Heart right ventricle (tissue), 16 donors: Measurements from ENCODE around the gene OGFR. TPM values are rescaled to one million over a fixed set of nuclear protein-coding genes. Genes with fewer than 3 reads are reported as not detected.

Experiments
- ATAC-seq, 8 donors: fragments of 200-7000 bp; cut with Tn5 transposase; one replicate each; pipeline ENCODE4 v1.9.1; 2020; ENCODE audit warnings: mild to moderate bottlenecking in 8 of 8, moderate library complexity in 8 of 8, moderate number of reproducible peaks in 1 of 8
- DNase-seq, 2 donors: peaks; one replicate each; pipeline ENCODE4 v3.0.0-alpha.2; 2020
- H3K27ac ChIP-seq, 10 donors: fragments of 200-600 bp; sonication (generic) in 2 of 10; one replicate each; pipeline versions ENCODE4 v1.5.0 to v1.8.0; 2020 to 2022; ENCODE audit warnings: mild to moderate bottlenecking in 3 of 10
- H3K27me3 ChIP-seq, 7 donors: fragments of 200-600 bp; one replicate each; pipeline ENCODE4 v1.8.0; 2021 to 2022; ENCODE audit warnings: mild to moderate bottlenecking in 2 of 7
- H3K36me3 ChIP-seq, 9 donors: fragments of 200-600 bp; sonication (generic) in 1 of 9; one replicate each; pipeline versions ENCODE4 v1.5.0 to v1.8.0; 2020 to 2022; ENCODE audit warnings: mild to moderate bottlenecking in 2 of 9
- H3K4me1 ChIP-seq, 9 donors: fragments of 200-600 bp; sonication (generic) in 1 of 9; one replicate each; pipeline versions ENCODE4 v1.5.0 to v1.8.0; 2020 to 2022; ENCODE audit warnings: mild to moderate bottlenecking in 4 of 9
- H3K4me3 ChIP-seq, 10 donors: fragments of 200-600 bp; sonication (generic) in 2 of 10; one replicate each; pipeline versions ENCODE4 v1.5.0 to v1.8.0; 2020 to 2022; ENCODE audit warnings: mild to moderate bottlenecking in 7 of 10, moderate library complexity in 2 of 10
- H3K9me3 ChIP-seq, 11 donors: fragments of 200-600 bp in 10 of 11; sonication (generic) in 2 of 11; one replicate each; pipeline versions ENCODE4 v1.5.0 to v1.8.0; 2013 to 2022; ENCODE audit warnings: mild to moderate bottlenecking in 2 of 11, control low read depth in 1 of 11, moderate library complexity in 1 of 11
- WGBS, 2 donors: extraction: QIAGEN DNeasy Blood & Tissue Kit; methylation state at CpG; one replicate each; pipeline ENCODE4 v1.1.7; 2013; ENCODE audit warnings: inconsistent platforms in 1 of 2; 5-methylcytosine and 5-hydroxymethylcytosine counted together
- intact Hi-C, 10 donors: fragments of 100-400 bp; cut with DNase I; formaldehyde crosslinking; loops; one replicate each; pipeline versions ENCODE4 v1.11.1 to v1.14.2; 2022
- polyA plus RNA-seq, 2 donors: library from polyadenylated mRNA; stranded (reverse); fragments of 200-250 nt; gene quantifications; one replicate each; pipeline ENCODE4 v1.2.3, GENCODE V29; 2013
- total RNA-seq, 10 donors: library from RNA; stranded (reverse); fragmentation: NEBNext Ultra II Directional in 3 of 10; extraction: Animal tissue kit (Norgen Biotek cat#: 25700) in 3 of 10; gene quantifications; one replicate each; pipeline versions ENCODE4 v1.2.1 to v1.2.4, GENCODE V29; 2021 to 2023
- TF ChIP-seq, protein P1 (sequence below), 9 donors: fragments of 200-600 bp; sonication (generic) in 2 of 9; IDR thresholded peaks; one replicate each; pipeline versions ENCODE4 v1.5.0 to v1.8.0; 2021 to 2022; ENCODE audit warnings: antibody characterized with exemption in 9 of 9, mild to moderate bottlenecking in 5 of 9, moderate library complexity in 1 of 9
- donor health status: Arrhythmogenic right ventricular cardiomyopathy.
- donor health status: ischemic (EF 13 %, LVEDD 7.1; RV severe dilation, severe dysfunction).
- donor health status: healthy with polysubstance abuse.
- donor health status: DM: no; HTN: yes; CAD: no.
- donor health status: DM: no; HTN: no; CAD: no.
- donor health status: ischemic (EF 25% LVEDD 6.9; RV normal size, moderate dysfunction).
- donor health status: ischemic (EF 25% LVEDD 5.7; RV mildly dilated, moderate dysfunction).
- donor health status: healthy.
- donor health status: DM: yes; HTN: yes; CAD: no.
- donor health status: Ischemic cardiomyopathy.
- donor health status: ischemic (EF 35%, LVEDD 5.7; RV mildly dilated, moderate dysfunction).
- donor health status: nonischemic (EF 11% LVEDD 7.7; RV severe dilation, severe dysfunction).
- donor health status: DM: yes; HTN: yes; CAD: no.
- donor health status: PGD.
- donor health status: ischemic (EF 29% LVEDD 5.4; RV normal size, mild dysfunction).
- donor health status: nonischemic (EF 23%, LVEDD 6.1; RV moderate dilation, normal function).

The OGFR gene
- total and polyA plus RNA-seq, 12 donors: 13.0 to 37.5 (median 17.5) TPM

DNA sequence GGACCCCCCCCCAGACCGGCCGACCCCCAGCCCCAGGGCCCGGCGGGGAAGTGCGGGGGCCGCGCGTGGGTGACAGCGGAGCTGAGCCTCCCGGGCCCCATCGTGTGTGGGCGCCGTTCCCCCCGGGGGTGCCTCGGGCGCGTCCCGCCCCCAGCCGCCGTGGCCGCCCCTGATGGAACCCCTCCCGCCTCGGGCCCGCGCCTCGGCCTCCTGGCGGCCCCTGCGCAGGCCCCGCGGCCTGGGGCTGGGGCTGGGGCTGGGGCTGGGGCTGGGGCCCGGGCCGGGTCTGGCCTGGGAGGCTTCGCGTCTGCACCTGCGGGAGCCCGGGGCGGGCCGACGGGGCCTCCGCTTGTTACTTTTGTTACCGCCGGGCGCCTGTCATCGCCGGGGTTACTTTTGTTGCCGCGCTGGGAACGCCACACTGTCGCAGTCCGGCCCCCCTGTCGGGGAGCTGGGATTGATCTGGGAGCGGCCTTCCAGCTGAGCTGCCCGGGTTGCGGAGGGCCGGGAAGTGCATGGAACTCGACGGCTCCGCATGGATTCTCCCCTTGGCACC is 598 bp downstream of the OGFR start:
- intact Hi-C loops: loop anchor here in 6 of 10 donors (5.0 to 10.0 kb wide), 3 partner anchors 138 to 303 kb away; no protein-coding TSS in a partner anchor

DNA sequence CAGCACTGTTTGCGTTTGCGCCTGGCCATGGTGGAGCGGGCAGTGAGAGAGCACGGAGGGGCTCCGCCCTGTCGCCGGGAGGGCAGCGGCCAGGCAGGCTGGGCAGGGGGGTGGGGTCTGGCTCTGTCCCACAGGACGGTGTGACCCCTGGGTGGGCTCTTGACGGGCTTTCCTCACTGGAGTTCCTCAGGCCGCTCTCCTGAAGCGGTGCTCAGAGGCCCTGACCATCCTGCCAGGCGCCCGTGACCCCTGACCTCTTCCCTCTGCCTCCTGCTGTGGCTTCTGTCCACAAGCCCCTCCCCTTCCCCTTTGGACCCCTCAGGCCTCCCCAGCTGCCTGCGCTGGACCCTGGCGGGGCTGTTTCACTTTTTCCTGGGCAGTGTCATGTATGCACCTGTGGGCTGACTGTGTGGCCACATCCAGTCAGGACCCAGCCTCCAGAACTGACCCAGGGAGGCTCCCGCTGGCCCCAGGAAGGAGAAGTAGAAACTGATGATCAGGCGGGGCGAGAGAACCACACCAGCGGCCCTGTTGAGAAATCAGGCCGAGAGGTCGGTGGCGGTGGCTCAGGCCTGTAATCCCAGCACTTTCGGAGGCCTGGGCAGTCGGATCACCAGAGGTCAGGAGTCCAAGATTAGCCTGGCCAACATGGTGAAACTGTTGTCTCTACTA is 1.2 kb downstream of the OGFR start:
- intact Hi-C loops: loop anchor here in 6 of 10 donors (5.0 to 10.0 kb wide), 3 partner anchors 139 to 304 kb away; no protein-coding TSS in a partner anchor
- ATAC-seq: peak in 4 of 8 donors; percentile 2 to 8 (median 4)
- H3K4me3 ChIP-seq: peak overlapping the region; percentile 72 to 100 (median 95)
- no peak for DNase-seq
- WGBS, 2 donors: 30 to 40% methylated on average over 25 of the region's 25 CpGs
- H3K27ac ChIP-seq: peak overlapping the region in 9 of 10 donors; percentile 80 to 96 (median 87)
- TF ChIP-seq, protein P1, sequence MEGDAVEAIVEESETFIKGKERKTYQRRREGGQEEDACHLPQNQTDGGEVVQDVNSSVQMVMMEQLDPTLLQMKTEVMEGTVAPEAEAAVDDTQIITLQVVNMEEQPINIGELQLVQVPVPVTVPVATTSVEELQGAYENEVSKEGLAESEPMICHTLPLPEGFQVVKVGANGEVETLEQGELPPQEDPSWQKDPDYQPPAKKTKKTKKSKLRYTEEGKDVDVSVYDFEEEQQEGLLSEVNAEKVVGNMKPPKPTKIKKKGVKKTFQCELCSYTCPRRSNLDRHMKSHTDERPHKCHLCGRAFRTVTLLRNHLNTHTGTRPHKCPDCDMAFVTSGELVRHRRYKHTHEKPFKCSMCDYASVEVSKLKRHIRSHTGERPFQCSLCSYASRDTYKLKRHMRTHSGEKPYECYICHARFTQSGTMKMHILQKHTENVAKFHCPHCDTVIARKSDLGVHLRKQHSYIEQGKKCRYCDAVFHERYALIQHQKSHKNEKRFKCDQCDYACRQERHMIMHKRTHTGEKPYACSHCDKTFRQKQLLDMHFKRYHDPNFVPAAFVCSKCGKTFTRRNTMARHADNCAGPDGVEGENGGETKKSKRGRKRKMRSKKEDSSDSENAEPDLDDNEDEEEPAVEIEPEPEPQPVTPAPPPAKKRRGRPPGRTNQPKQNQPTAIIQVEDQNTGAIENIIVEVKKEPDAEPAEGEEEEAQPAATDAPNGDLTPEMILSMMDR (IDR thresholded peaks at IDR 0.05): no peak
- no peaks in the 10 kb centered on the region for H3K9me3 ChIP-seq
- H3K27me3 ChIP-seq: no peaks in the 10 kb centered on the region
- peaks cover 19 to 66% (median 59%) of the 10 kb centered on the region in 9 donors for H3K4me1 ChIP-seq
- peaks cover 4 to 51% (median 31%) of the 10 kb centered on the region in 9 donors for H3K36me3 ChIP-seq

More for the DNA sequence above, 598 bp downstream of the OGFR start:
- Histone ChIP-seq H3K27me3 (no peaks in the 10 kb centered on the region), H3K9me3 (no peaks in the 10 kb centered on the region), H3K4me3 (peak overlapping the region; percentile 72 to 100 (median 95)), H3K4me1 (peaks cover 19 to 68% (median 59%) of the 10 kb centered on the region in 9 donors), H3K36me3 (peaks cover 4 to 51% (median 31%) of the 10 kb centered on the region in 9 donors), H3K27ac (peak overlapping the region; percentile 66 to 96 (median 86))
- DNase-seq (no peak), ATAC-seq (peak in 4 of 8 donors; percentile 4 to 53 (median 26))
- TF ChIP-seq, protein P1 (IDR thresholded peaks at IDR 0.05): no peak
- 0% methylated on average over 42 to 58 of the region's 58 CpGs for WGBS, 2 donors

DNA sequence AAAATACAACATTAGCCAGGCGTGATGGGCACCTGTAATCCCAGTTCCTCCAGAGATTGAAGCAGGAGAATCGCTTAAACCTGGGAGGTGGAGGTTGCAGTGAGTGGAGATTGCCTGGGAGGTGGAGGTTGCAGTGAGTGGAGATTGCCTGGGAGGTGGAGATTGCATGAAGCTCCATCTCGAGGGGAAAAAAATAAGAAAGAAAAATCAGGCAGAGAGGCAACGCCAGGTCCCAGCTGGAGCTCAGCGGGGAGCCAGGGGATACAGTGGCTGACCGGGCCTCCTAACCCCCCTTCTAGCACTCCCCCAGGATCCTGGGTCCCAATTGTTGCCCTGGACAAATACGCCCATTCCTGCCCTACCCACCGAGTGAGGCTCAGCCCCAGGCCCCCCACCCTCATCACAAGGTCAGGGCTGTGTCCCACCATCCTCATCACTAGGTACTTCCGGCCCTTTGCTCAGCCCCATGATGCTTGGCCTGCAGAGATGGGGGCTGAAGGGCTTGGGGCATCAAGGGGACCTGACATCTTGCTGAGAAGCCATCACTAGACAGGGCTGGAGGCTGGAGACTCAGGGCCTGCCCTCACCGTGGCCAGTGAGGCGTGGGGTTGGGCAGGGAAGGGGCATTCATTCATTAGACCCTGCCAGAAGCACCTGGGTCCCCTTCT is 1.9 kb downstream of the OGFR start:
- intact Hi-C loops: loop anchor here in 6 of 10 donors (5.0 to 10.0 kb wide), 3 partner anchors 139 to 304 kb away; no protein-coding TSS in a partner anchor
- WGBS, 2 donors: 72 to 74% methylated on average over 11 of the region's 11 CpGs
- peak overlapping the region in 7 of 10 donors; percentile 75 to 100 (median 96) for H3K4me3 ChIP-seq

More for the DNA sequence above, 1.9 kb downstream of the OGFR start:
- TF ChIP-seq, protein P1 (IDR thresholded peaks at IDR 0.05): no peak
- H3K4me1 ChIP-seq: peaks cover 19 to 59% (median 52%) of the 10 kb centered on the region in 9 donors
- no peak for ATAC-seq
- H3K27me3 ChIP-seq: no peaks in the 10 kb centered on the region
- no peak for DNase-seq
- peak overlapping the region in 4 of 10 donors; percentile 92 to 96 (median 93) for H3K27ac ChIP-seq
- peaks cover 4 to 53% (median 36%) of the 10 kb centered on the region in 9 donors for H3K36me3 ChIP-seq
- no peaks in the 10 kb centered on the region for H3K9me3 ChIP-seq
